Nephron progenitor cell (in vitro differentiated cells): ENCODE data around the gene SRSF4.
"Not testable (repeated sequence)": the region's sequence is repeated elsewhere in the genome, so short reads cannot be mapped to it uniquely, and the experiment has no call there.

Experiments
- DNase-seq: peaks from one replicate; pipeline ENCODE4 v3.0.0; 2021
- H3K27ac Mint-ChIP-seq: 2 replicates; pipeline ENCODE4 v1.8.0; 2021; ENCODE audit warnings: mild to moderate bottlenecking, moderate library complexity, mixed read lengths
- H3K27me3 Mint-ChIP-seq: 2 replicates; pipeline ENCODE4 v1.8.0; 2021; ENCODE audit warnings: mild to moderate bottlenecking, low read depth, mixed read lengths; ENCODE audit not compliant: poor library complexity
- H3K36me3 Mint-ChIP-seq: 2 replicates; pipeline ENCODE4 v1.8.0; 2021; ENCODE audit warnings: low read depth, mixed read lengths
- H3K4me1 Mint-ChIP-seq: 2 replicates; pipeline ENCODE4 v1.8.0; 2021; ENCODE audit warnings: mixed read lengths
- H3K4me3 Mint-ChIP-seq: 2 replicates; pipeline ENCODE4 v1.8.0; 2021; ENCODE audit warnings: mild to moderate bottlenecking, moderate library complexity, mixed read lengths
- H3K9me3 Mint-ChIP-seq: 2 replicates; pipeline ENCODE4 v1.8.0; 2021; ENCODE audit warnings: mild to moderate bottlenecking, moderate library complexity, mixed read lengths
- CTCF ChIP-seq: fragments of 200-600 bp; sonication (generic); IDR thresholded peaks from 2 replicates; pipeline ENCODE4 v1.5.0; 2021; ENCODE audit warnings: antibody characterized with exemption

The SRSF4 gene

GRCh38 chr1:29157269-29157601, 24.5 kb downstream of the SRSF4 start:
- Mint-ChIP-seq H3K4me3 (no peak overlapping the region), H3K9me3 (no peaks in the 10 kb centered on the region), H3K36me3 (peaks cover 84% of the 10 kb centered on the region), H3K27me3 (no peaks in the 10 kb centered on the region), H3K27ac (peak overlapping the region; percentile 94), H3K4me1 (peaks cover 15% of the 10 kb centered on the region)
- no peak for TF ChIP-seq CTCF
- no peak for DNase-seq

- peaks cover 15% of the 10 kb centered on the region for H3K4me1 Mint-ChIP-seq
- peak overlapping the region; percentile 94 for H3K27ac Mint-ChIP-seq
- DNase-seq = no peak
- H3K4me3 Mint-ChIP-seq = no peak overlapping the region
- TF ChIP-seq CTCF = no peak
- H3K27me3 Mint-ChIP-seq = no peaks in the 10 kb centered on the region
- H3K9me3 Mint-ChIP-seq = no peaks in the 10 kb centered on the region
- peaks cover 89% of the 10 kb centered on the region for H3K36me3 Mint-ChIP-seq
Measured at GRCh38 chr1:29156543-29157268, 25.0 kb downstream of the SRSF4 start.

- Mint-ChIP-seq H3K9me3 (no peaks in the 10 kb centered on the region), H3K27ac (peak overlapping the region; percentile 55), H3K4me1 (peaks cover 9% of the 10 kb centered on the region), H3K27me3 (no peaks in the 10 kb centered on the region), H3K4me3 (no peak overlapping the region), H3K36me3 (peaks cover 96% of the 10 kb centered on the region)
- no peak for DNase-seq
- no peak for TF ChIP-seq CTCF
Measured at GRCh38 chr1:29152046-29152805, 29.5 kb downstream of the SRSF4 start.

GRCh38 chr1:29150346-29150745, 31.4 kb downstream of the SRSF4 start:
- H3K27ac Mint-ChIP-seq, H3K4me1 Mint-ChIP-seq, DNase-seq, H3K9me3 Mint-ChIP-seq, H3K27me3 Mint-ChIP-seq, H3K4me3 Mint-ChIP-seq: not testable (repeated sequence)
- peaks cover 98% of the 10 kb centered on the region for H3K36me3 Mint-ChIP-seq

GRCh38 chr1:29148656-29149491, 32.8 kb downstream of the SRSF4 start:
- Mint-ChIP-seq H3K27ac (peak overlapping the region; percentile 87), H3K4me1 (no peaks in the 10 kb centered on the region), H3K36me3 (peaks cover 95% of the 10 kb centered on the region), H3K27me3 (no peaks in the 10 kb centered on the region), H3K4me3 (no peak overlapping the region), H3K9me3 (no peaks in the 10 kb centered on the region)
- no peak for TF ChIP-seq CTCF
- DNase-seq = no peak
